ENCODE measurements around the gene BAD. TPM values are rescaled to one million over a fixed set of nuclear protein-coding genes. Genes with fewer than 3 reads are reported as not detected.

BAD gene
- total and polyA plus RNA-seq, 2 of the 13 experiments (the other 11 are each of a cell fraction or from before 2014, with no cell fraction given) = 17.9 to 28.5 TPM

DNA sequence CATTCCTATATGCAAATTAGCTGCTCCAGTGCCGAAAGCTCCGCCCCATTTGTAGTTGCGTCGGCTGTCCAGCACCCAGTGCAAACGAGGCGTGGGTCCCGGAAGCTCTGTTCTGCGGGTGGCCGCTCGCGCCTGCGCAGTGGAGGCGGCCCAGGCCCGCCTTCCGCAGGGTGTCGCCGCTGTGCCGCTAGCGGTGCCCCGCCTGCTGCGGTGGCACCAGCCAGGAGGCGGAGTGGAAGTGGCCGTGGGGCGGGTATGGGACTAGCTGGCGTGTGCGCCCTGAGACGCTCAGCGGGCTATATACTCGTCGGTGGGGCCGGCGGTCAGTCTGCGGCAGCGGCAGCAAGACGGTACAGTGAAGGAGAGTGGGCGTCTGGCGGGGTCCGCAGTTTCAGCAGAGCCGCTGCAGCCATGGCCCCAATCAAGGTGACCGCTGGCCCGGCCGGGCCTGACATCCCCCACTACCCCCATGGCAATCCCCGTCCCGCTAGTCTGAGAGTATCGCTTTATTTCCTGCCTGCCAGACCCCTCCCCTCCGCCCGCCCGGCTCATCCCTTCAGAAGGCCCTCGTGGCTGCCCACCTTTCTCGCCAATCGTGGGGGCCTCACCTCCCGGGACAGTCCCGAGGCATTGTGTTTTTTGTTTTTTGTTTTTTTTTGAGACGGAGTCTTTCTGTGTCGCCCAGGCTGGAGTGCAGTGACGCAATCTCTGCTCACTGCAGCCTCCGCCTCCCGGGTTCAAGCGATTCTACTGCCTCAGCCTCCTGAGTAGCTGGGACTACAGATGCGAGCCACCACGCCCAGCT lies 33.7 kb upstream of the BAD start, which contains the start of gene PRDX5 (continued):
- TF ChIP-seq, protein P1, sequence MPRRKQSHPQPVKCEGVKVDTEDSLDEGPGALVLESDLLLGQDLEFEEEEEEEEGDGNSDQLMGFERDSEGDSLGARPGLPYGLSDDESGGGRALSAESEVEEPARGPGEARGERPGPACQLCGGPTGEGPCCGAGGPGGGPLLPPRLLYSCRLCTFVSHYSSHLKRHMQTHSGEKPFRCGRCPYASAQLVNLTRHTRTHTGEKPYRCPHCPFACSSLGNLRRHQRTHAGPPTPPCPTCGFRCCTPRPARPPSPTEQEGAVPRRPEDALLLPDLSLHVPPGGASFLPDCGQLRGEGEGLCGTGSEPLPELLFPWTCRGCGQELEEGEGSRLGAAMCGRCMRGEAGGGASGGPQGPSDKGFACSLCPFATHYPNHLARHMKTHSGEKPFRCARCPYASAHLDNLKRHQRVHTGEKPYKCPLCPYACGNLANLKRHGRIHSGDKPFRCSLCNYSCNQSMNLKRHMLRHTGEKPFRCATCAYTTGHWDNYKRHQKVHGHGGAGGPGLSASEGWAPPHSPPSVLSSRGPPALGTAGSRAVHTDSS (CRISPR knock-in tag; conservative IDR thresholded peaks at IDR 0.05) = 0 out of 2 replicates have a peak, but pooled peaks have one; percentile 79
- TF ChIP-seq ZNF564 (CRISPR knock-in tag; IDR thresholded peaks at IDR 0.05) (peak; percentile 44; the same call in 1 of the 2 replicates), MEIS2 (CRISPR knock-in tag; IDR thresholded peaks at IDR 0.05) (peak; percentile 72; the same call in 1 of the 2 replicates), XRCC5 (optimal IDR thresholded peaks at IDR 0.05; ENCODE audit: low read length) (peak; percentile 26), TBX2 (CRISPR knock-in tag; IDR thresholded peaks at IDR 0.05; ENCODE audit: borderline replicate concordance) (peak; percentile 66), ZSCAN25 (CRISPR knock-in tag; IDR thresholded peaks at IDR 0.05) (peak; percentile 87; the same call in 1 of the 2 replicates), SPEN (CRISPR knock-in tag; IDR thresholded peaks at IDR 0.05; ENCODE audit: low read depth) (0 out of 2 replicates have a peak, but pooled peaks have one; percentile 43), REPIN1 (CRISPR knock-in tag; IDR thresholded peaks at IDR 0.05; ENCODE audit: borderline replicate concordance, low read depth) (0 out of 2 replicates have a peak, but pooled peaks have one; percentile 4), ZNF83 (CRISPR knock-in tag; IDR thresholded peaks at IDR 0.05; ENCODE audit: borderline replicate concordance) (no peak), NONO (IDR thresholded peaks at IDR 0.05) (no peak), NONO (CRISPR knock-in tag; conservative IDR thresholded peaks at IDR 0.05) (peak; percentile 15; the same call in 1 of the 2 replicates), PHF21A (CRISPR knock-in tag; IDR thresholded peaks at IDR 0.05) (peak; percentile 87), NFATC3 (CRISPR knock-in tag; IDR thresholded peaks at IDR 0.05) (0 out of 2 replicates have a peak, but pooled peaks have one; percentile 44), ZNF563 (CRISPR knock-in tag; IDR thresholded peaks at IDR 0.05) (peak; percentile 39; the same call in 1 of the 2 replicates), RAD21 (CRISPR knock-in tag; IDR thresholded peaks at IDR 0.05) (peak; percentile 80), FOXO1 (CRISPR knock-in tag; IDR thresholded peaks at IDR 0.05) (0 out of 2 replicates have a peak, but pooled peaks have one; percentile 27), ISX (CRISPR knock-in tag; conservative IDR thresholded peaks at IDR 0.05) (0 out of 2 replicates have a peak, but pooled peaks have one; percentile 68), ZFAT (CRISPR knock-in tag; conservative IDR thresholded peaks at IDR 0.05) (0 out of 2 replicates have a peak, but pooled peaks have one; percentile 26), ZNF782 (CRISPR knock-in tag; IDR thresholded peaks at IDR 0.05; ENCODE audit: borderline replicate concordance) (peak; percentile 81; the same call in 1 of the 2 replicates), GABPA (IDR thresholded peaks at IDR 0.05; ENCODE audit: low read depth, low read length) (peak; percentile 62), GABPA (CRISPR knock-in tag; IDR thresholded peaks at IDR 0.05; ENCODE audit: low read depth) (no peak)
- TF ChIP-seq, protein P2, sequence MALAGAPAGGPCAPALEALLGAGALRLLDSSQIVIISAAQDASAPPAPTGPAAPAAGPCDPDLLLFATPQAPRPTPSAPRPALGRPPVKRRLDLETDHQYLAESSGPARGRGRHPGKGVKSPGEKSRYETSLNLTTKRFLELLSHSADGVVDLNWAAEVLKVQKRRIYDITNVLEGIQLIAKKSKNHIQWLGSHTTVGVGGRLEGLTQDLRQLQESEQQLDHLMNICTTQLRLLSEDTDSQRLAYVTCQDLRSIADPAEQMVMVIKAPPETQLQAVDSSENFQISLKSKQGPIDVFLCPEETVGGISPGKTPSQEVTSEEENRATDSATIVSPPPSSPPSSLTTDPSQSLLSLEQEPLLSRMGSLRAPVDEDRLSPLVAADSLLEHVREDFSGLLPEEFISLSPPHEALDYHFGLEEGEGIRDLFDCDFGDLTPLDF (CRISPR knock-in tag; IDR thresholded peaks at IDR 0.05) = peak; percentile 76; the same call in 1 of the 2 replicates
- TF ChIP-seq, protein P3, sequence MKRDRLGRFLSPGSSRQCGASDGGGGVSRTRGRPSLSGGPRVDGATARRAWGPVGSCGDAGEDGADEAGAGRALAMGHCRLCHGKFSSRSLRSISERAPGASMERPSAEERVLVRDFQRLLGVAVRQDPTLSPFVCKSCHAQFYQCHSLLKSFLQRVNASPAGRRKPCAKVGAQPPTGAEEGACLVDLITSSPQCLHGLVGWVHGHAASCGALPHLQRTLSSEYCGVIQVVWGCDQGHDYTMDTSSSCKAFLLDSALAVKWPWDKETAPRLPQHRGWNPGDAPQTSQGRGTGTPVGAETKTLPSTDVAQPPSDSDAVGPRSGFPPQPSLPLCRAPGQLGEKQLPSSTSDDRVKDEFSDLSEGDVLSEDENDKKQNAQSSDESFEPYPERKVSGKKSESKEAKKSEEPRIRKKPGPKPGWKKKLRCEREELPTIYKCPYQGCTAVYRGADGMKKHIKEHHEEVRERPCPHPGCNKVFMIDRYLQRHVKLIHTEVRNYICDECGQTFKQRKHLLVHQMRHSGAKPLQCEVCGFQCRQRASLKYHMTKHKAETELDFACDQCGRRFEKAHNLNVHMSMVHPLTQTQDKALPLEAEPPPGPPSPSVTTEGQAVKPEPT (CRISPR knock-in tag; IDR thresholded peaks at IDR 0.05; ENCODE audit: low read depth) = peak; percentile 72; the same call in 1 of the 2 replicates
- TF ChIP-seq, protein P4, sequence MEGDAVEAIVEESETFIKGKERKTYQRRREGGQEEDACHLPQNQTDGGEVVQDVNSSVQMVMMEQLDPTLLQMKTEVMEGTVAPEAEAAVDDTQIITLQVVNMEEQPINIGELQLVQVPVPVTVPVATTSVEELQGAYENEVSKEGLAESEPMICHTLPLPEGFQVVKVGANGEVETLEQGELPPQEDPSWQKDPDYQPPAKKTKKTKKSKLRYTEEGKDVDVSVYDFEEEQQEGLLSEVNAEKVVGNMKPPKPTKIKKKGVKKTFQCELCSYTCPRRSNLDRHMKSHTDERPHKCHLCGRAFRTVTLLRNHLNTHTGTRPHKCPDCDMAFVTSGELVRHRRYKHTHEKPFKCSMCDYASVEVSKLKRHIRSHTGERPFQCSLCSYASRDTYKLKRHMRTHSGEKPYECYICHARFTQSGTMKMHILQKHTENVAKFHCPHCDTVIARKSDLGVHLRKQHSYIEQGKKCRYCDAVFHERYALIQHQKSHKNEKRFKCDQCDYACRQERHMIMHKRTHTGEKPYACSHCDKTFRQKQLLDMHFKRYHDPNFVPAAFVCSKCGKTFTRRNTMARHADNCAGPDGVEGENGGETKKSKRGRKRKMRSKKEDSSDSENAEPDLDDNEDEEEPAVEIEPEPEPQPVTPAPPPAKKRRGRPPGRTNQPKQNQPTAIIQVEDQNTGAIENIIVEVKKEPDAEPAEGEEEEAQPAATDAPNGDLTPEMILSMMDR (CRISPR knock-in tag; IDR thresholded peaks at IDR 0.05) = peak; percentile 85
